ENCODE measurements around the gene FOXO4. TPM values are rescaled to one million over a fixed set of nuclear protein-coding genes. Genes with fewer than 3 reads are reported as not detected.

Gene FOXO4
- total RNA-seq, 3 donors from 2014 or later (not counting 1 experiment from before 2014, with no cell fraction given): 47.3 to 57.2 (median 51.2) TPM

- intact Hi-C loops (cut with micrococcal nuclease): no loop called here
- H3K36me3 ChIP-seq (ENCODE audit: control insufficient read depth, insufficient read depth, low read length): peaks cover 40% of the 10 kb centered on the region
- H3K27me3 Mint-ChIP-seq (ENCODE audit: low read depth in 2 of 2): no peaks in the 10 kb centered on the region
- ATAC-seq (no peak), DNase-seq (no peak)
- peaks cover 5% of the 10 kb centered on the region for H3K4me1 ChIP-seq (ENCODE audit: control insufficient read depth, insufficient read depth, low read length)
- H3K27ac ChIP-seq (ENCODE audit: low read length): no peak overlapping the region
- no peaks in the 10 kb centered on the region for H3K36me3 Mint-ChIP-seq
- no peaks in the 10 kb centered on the region for H3K9me3 Mint-ChIP-seq
- no peaks in the 10 kb centered on the region for H3K9me3 ChIP-seq (ENCODE audit: control insufficient read depth, insufficient read depth, low read length)
- no peak overlapping the region for H3K4me3 ChIP-seq (ENCODE audit: low read length)
- H3K27me3 ChIP-seq (ENCODE audit: control insufficient read depth, insufficient read depth, low read length): no peaks in the 10 kb centered on the region
- H3K27ac Mint-ChIP-seq: no peak overlapping the region
- peaks cover 0 to 16% of the 10 kb centered on the region in 2 donors for H3K4me1 Mint-ChIP-seq
- no peak for TF ChIP-seq CTCF (IDR thresholded peaks at IDR 0.05)
- H3K4me3 Mint-ChIP-seq: no peak overlapping the region
- 87% methylated on average over 6 of the region's 6 CpGs for WGBS (ENCODE audit: insufficient coverage)
Observed at GRCh38 chrX:71140440-71140839, 44.8 kb downstream of the FOXO4 start.

GRCh38 chrX:71143508-71143907 is 47.9 kb downstream of the FOXO4 start:
- Histone ChIP-seq H3K36me3 (ENCODE audit: control insufficient read depth, insufficient read depth, low read length) (peaks cover 14% of the 10 kb centered on the region), H3K4me3 (ENCODE audit: low read length) (no peak overlapping the region), H3K27ac (ENCODE audit: low read length) (no peak overlapping the region), H3K27me3 (ENCODE audit: control insufficient read depth, insufficient read depth, low read length) (no peaks in the 10 kb centered on the region), H3K4me1 (ENCODE audit: control insufficient read depth, insufficient read depth, low read length) (peaks cover 12% of the 10 kb centered on the region), H3K9me3 (ENCODE audit: control insufficient read depth, insufficient read depth, low read length) (no peaks in the 10 kb centered on the region)
- H3K4me1 Mint-ChIP-seq: peaks cover 0 to 23% of the 10 kb centered on the region in 2 donors
- H3K27ac Mint-ChIP-seq: no peak overlapping the region
- no peak for DNase-seq
- no peaks in the 10 kb centered on the region for H3K36me3 Mint-ChIP-seq
- H3K27me3 Mint-ChIP-seq (ENCODE audit: low read depth in 2 of 2): no peaks in the 10 kb centered on the region
- no peak for ATAC-seq
- TF ChIP-seq CTCF (IDR thresholded peaks at IDR 0.05): no peak
- intact Hi-C loops (cut with micrococcal nuclease): no loop called here
- 92% methylated on average over 4 of the region's 6 CpGs for WGBS (ENCODE audit: insufficient coverage)
- H3K4me3 Mint-ChIP-seq: no peak overlapping the region
- H3K9me3 Mint-ChIP-seq: no peaks in the 10 kb centered on the region

GRCh38 chrX:71144651-71145050 is 49.0 kb downstream of the FOXO4 start, which contains the start of gene NLGN3:
TSS of gene NLGN3 (plus strand) at chrX:71144841. CDS start at chrX:71147750, 2,909 bp downstream.
- no peak for TF ChIP-seq CTCF (IDR thresholded peaks at IDR 0.05)
- Mint-ChIP-seq H3K27ac (peak within 1 kb of the TSS in 1 of 2 donors; percentile 70), H3K4me1 (peaks cover 0 to 15% of the 10 kb centered on the region in 2 donors), H3K4me3 (peak within 1 kb of the TSS; percentile 40), H3K27me3 (ENCODE audit: low read depth in 2 of 2) (no peaks in the 10 kb centered on the region), H3K36me3 (no peaks in the 10 kb centered on the region), H3K9me3 (no peaks in the 10 kb centered on the region)
- DNase-seq (no peak), ATAC-seq (no peak)
- Histone ChIP-seq H3K27me3 (ENCODE audit: control insufficient read depth, insufficient read depth, low read length) (no peaks in the 10 kb centered on the region), H3K36me3 (ENCODE audit: control insufficient read depth, insufficient read depth, low read length) (peaks cover 14% of the 10 kb centered on the region), H3K4me1 (ENCODE audit: control insufficient read depth, insufficient read depth, low read length) (peaks cover 12% of the 10 kb centered on the region), H3K4me3 (ENCODE audit: low read length) (no peak within 1 kb of the TSS), H3K9me3 (ENCODE audit: control insufficient read depth, insufficient read depth, low read length) (no peaks in the 10 kb centered on the region), H3K27ac (ENCODE audit: low read length) (no peak within 1 kb of the TSS)
- intact Hi-C loops (cut with micrococcal nuclease): no loop called here
- WGBS (ENCODE audit: insufficient coverage): 58% methylated on average over 28 of the region's 28 CpGs

Measured in natural killer cell (primary cell).